PC-9 (cell line): Measurements from ENCODE around the gene HEG1. TPM values are rescaled to one million over a fixed set of nuclear protein-coding genes. Genes with fewer than 3 reads are reported as not detected.

Experiments
- BruUV-seq: library from RNA; stranded (reverse); fragments of 400-500 nt; replicated peaks from 2 replicates; lab custom pipeline; 2021; lab: Mats Ljungman, UMichigan
- CTCF ChIA-PET: fragments of 300-600 bp; sonication (Branson Sonifier 250); formaldehyde crosslinking; loops from one replicate; lab custom pipeline; 2022; ENCODE audit warnings: antibody characterized with exemption; lab: Charles Lee
- POLR2A ChIA-PET: fragments of 300-600 bp; sonication (Branson Sonifier 250); formaldehyde crosslinking; loops from one replicate; lab custom pipeline; 2022; ENCODE audit warnings: antibody characterized with exemption; ENCODE audit not compliant: unreplicated experiment; lab: Charles Lee
- DNase-seq, 2 experiments: peaks; one replicate each; pipeline versions ENCODE4 v3.0.0 to v3.0.0-alpha.2; 2015 to 2022; ENCODE audit warnings: mixed read lengths in 1 of 2
- H2AFZ ChIP-seq: fragments of 200-600 bp; sonication (generic); 2 replicates; pipeline ENCODE4 v1.8.1; 2017; ENCODE audit warnings: antibody characterized with exemption
- H3F3A ChIP-seq: fragments of 200-600 bp; sonication (generic); 2 replicates; pipeline ENCODE4 v1.8.1; 2017; ENCODE audit warnings: antibody characterized with exemption, mild to moderate bottlenecking, low read depth; ENCODE audit not compliant: insufficient read depth
- H3K27ac ChIP-seq: fragments of 200-600 bp; sonication (generic); 2 replicates; pipeline ENCODE4 v1.6.1; 2016; ENCODE audit warnings: mixed run types
- H3K27me3 ChIP-seq: fragments of 200-600 bp; sonication (generic); 2 replicates; pipeline ENCODE4 v1.6.1; 2016; ENCODE audit warnings: low read depth, mixed run types; ENCODE audit not compliant: insufficient read depth
- H3K36me3 ChIP-seq: fragments of 200-600 bp; sonication (generic); 2 replicates; pipeline ENCODE4 v1.6.1; 2016; ENCODE audit warnings: low read depth, mixed run types
- H3K4me1 ChIP-seq: fragments of 200-600 bp; sonication (generic); replicated peaks from 2 replicates; pipeline ENCODE4 v1.6.1; 2016; ENCODE audit warnings: mixed run types; ENCODE audit not compliant: insufficient read depth
- H3K4me2 ChIP-seq: fragments of 200-600 bp; sonication (generic); 2 replicates; pipeline ENCODE4 v1.6.1; 2017; ENCODE audit warnings: mixed run types
- H3K4me3 ChIP-seq: fragments of 200-600 bp; sonication (generic); 2 replicates; pipeline ENCODE4 v1.6.1; 2016; ENCODE audit warnings: mixed run types
- H3K79me2 ChIP-seq: fragments of 200-600 bp; sonication (generic); 2 replicates; pipeline ENCODE4 v1.6.1; 2017; ENCODE audit warnings: low read depth, mixed run types
- H3K9me2 ChIP-seq: fragments of 200-600 bp; sonication (generic); 2 replicates; pipeline ENCODE4 v1.8.1; 2017; ENCODE audit warnings: mild to moderate bottlenecking; ENCODE audit not compliant: insufficient read depth
- H3K9me3 ChIP-seq: fragments of 200-600 bp; sonication (generic); 2 replicates; pipeline ENCODE4 v1.8.1; 2016; ENCODE audit warnings: low read depth; ENCODE audit not compliant: insufficient read depth
- H4K20me1 ChIP-seq: fragments of 200-600 bp; sonication (generic); 2 replicates; pipeline ENCODE4 v1.8.1; 2017; ENCODE audit not compliant: insufficient read depth
- EZH2 ChIP-seq: fragments of 200-600 bp; sonication (generic); IDR thresholded peaks from 2 replicates; pipeline ENCODE4 v1.8.0; 2017; ENCODE audit warnings: antibody characterized with exemption, low read depth
- intact Hi-C: fragments of 100-400 bp; cut with micrococcal nuclease; formaldehyde crosslinking; loops from one replicate; pipeline ENCODE4 v1.10.0; 2022; ENCODE audit not compliant: unreplicated experiment
- total RNA-seq: library from RNA; stranded (reverse); gene quantifications from 2 replicates; pipeline ENCODE4 v1.2.3, GENCODE V29; 2021
- TF ChIP-seq, protein P1 (sequence below): fragments of 200-600 bp; sonication (generic); conservative IDR thresholded peaks from 2 replicates; pipeline ENCODE4 v1.6.1; 2017; ENCODE audit warnings: mixed run types, antibody characterized with exemption, mild to moderate bottlenecking, moderate library complexity

HEG1 gene
- total RNA-seq, 1 experiment from 2014 or later: 33.5 TPM

- Histone ChIP-seq H3K9me2 (no peaks in the 10 kb centered on the region), H4K20me1 (no peaks in the 10 kb centered on the region), H3K4me3 (no peak overlapping the region), H3K27ac (no peak overlapping the region), H3K36me3 (no peaks in the 10 kb centered on the region), H2AFZ (no peak overlapping the region), H3K79me2 (no peaks in the 10 kb centered on the region), H3K9me3 (no peaks in the 10 kb centered on the region), H3K4me2 (no peak overlapping the region), H3K27me3 (no peaks in the 10 kb centered on the region), H3K4me1 (peaks cover 67% of the 10 kb centered on the region), H3F3A (peaks cover 41% of the 10 kb centered on the region)
- no peak for DNase-seq
- intact Hi-C loops: loop anchor here (5.0 to 10.0 kb wide), 5 partner anchors 62 to 315 kb away; partner anchors contain the start of genes SLC12A8 and ZNF148
- CTCF ChIA-PET: no interaction called here
- TF ChIP-seq EZH2: no peak
- TF ChIP-seq, protein P1, sequence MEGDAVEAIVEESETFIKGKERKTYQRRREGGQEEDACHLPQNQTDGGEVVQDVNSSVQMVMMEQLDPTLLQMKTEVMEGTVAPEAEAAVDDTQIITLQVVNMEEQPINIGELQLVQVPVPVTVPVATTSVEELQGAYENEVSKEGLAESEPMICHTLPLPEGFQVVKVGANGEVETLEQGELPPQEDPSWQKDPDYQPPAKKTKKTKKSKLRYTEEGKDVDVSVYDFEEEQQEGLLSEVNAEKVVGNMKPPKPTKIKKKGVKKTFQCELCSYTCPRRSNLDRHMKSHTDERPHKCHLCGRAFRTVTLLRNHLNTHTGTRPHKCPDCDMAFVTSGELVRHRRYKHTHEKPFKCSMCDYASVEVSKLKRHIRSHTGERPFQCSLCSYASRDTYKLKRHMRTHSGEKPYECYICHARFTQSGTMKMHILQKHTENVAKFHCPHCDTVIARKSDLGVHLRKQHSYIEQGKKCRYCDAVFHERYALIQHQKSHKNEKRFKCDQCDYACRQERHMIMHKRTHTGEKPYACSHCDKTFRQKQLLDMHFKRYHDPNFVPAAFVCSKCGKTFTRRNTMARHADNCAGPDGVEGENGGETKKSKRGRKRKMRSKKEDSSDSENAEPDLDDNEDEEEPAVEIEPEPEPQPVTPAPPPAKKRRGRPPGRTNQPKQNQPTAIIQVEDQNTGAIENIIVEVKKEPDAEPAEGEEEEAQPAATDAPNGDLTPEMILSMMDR: no peak
- POLR2A ChIA-PET: interaction anchor here (0.7 kb wide), 1 partner anchor 17 kb away, joined by 3 read pairs; no protein-coding TSS in a partner anchor
- BruUV-seq: no TSS peak
These were observed 3.9 kb upstream of the HEG1 start for GRCh38 chr3:125059488-125060245.

DNA sequence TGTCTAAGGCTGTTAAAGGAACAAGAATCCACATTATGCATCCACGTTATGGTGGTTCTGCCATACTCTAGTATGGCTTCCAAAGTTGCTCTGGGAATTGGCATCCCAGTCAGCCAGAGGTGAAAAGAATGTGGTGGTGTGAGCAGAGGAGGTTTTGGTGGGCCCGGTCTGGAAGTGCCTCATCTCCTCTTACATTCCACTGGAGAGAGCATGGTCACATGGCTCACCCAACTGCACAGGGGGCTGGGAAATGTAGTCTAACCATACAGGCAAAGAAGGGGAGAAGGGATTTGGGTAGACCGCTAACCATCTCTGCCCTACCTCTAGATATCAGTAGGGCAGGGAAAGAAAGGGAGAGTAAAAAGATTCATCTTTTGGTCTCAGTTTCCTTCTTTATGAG is 3.2 kb upstream of the HEG1 start:
- H2AFZ ChIP-seq: no peak overlapping the region
- H3K27ac ChIP-seq: no peak overlapping the region
- ChIA-PET CTCF (no interaction called here), POLR2A (no interaction called here)
- no peak overlapping the region for H3K4me2 ChIP-seq
- intact Hi-C loops: no loop called here
- no peak for DNase-seq
- no peak overlapping the region for H3K4me3 ChIP-seq
- peaks cover 66% of the 10 kb centered on the region for H3K4me1 ChIP-seq
- no peaks in the 10 kb centered on the region for H3K79me2 ChIP-seq
- no peaks in the 10 kb centered on the region for H3K27me3 ChIP-seq
- no peaks in the 10 kb centered on the region for H4K20me1 ChIP-seq
- H3K36me3 ChIP-seq: no peaks in the 10 kb centered on the region
- BruUV-seq: no TSS peak
- no peaks in the 10 kb centered on the region for H3K9me3 ChIP-seq
- no peak for TF ChIP-seq EZH2
- TF ChIP-seq, protein P1: no peak
- H3K9me2 ChIP-seq: no peaks in the 10 kb centered on the region
- peaks cover 34% of the 10 kb centered on the region for H3F3A ChIP-seq

GRCh38 chr3:125058529-125058928 is 2.7 kb upstream of the HEG1 start:
- ChIA-PET POLR2A (no interaction called here), CTCF (no interaction called here)
- H3K4me1 ChIP-seq: peaks cover 61% of the 10 kb centered on the region
- H3K27ac ChIP-seq: no peak overlapping the region
- H3K36me3 ChIP-seq: no peaks in the 10 kb centered on the region
- H3K27me3 ChIP-seq: no peaks in the 10 kb centered on the region
- no peaks in the 10 kb centered on the region for H4K20me1 ChIP-seq
- no peaks in the 10 kb centered on the region for H3K9me3 ChIP-seq
- H3K79me2 ChIP-seq: no peaks in the 10 kb centered on the region
- H3K4me2 ChIP-seq: no peak overlapping the region
- H3F3A ChIP-seq: peaks cover 29% of the 10 kb centered on the region
- no TSS peak for BruUV-seq
- no peak for DNase-seq
- TF ChIP-seq EZH2: no peak
- TF ChIP-seq, protein P1: no peak
- no peak overlapping the region for H3K4me3 ChIP-seq
- no peak overlapping the region for H2AFZ ChIP-seq
- no peaks in the 10 kb centered on the region for H3K9me2 ChIP-seq
- intact Hi-C loops: no loop called here
